ENCODE data around the gene ROPN1B.

GRCh38 chr3:125957674-125958510 lies 11.1 kb upstream of the ROPN1B start:
- no peak for TF ChIP-seq POLR2A (IDR thresholded peaks at IDR 0.05; ENCODE audit: control extremely low read depth in 1 of 2, low read depth in 2 of 2, low read length in 2 of 2)
- no peak for TF ChIP-seq EZH2 (IDR thresholded peaks at IDR 0.05; ENCODE audit: low read depth, low read length, severe bottlenecking)
- TF ChIP-seq HDAC2 (IDR thresholded peaks at IDR 0.05; ENCODE audit: borderline replicate concordance in 1 of 2, low read depth in 2 of 2, low read length in 2 of 2), result no peak
- no peak for TF ChIP-seq CTCF (IDR thresholded peaks at IDR 0.05; ENCODE audit: control extremely low read depth in 1 of 3, insufficient read depth in 1 of 3, low read depth in 1 of 3, low read length in 3 of 3)
